ENCODE data around the gene MOV10. TPM values are rescaled to one million over a fixed set of nuclear protein-coding genes. Genes with fewer than 3 reads are reported as not detected.

MOV10 gene
- total RNA-seq, 1 donor = 38.7 TPM

DNA sequence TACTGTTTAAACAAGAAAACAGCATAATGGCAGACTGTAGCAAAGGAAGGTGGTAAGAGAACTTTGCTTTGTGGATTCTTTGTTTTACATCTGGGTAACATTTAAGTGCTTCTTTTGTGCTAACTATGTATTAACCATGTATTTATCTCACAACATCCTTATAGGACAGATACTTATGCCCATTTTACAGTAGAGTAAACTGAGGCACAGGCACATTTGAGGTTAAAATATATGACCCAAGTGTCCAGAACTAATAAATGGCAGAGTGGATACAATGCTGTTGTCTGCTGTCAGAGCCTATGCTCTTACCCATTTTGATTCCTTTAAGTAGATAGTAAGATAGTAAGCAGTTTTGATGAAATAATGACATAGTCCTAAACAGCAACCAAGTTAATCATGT, 47.6 kb upstream of the MOV10 start:
- H3K36me3 ChIP-seq (ENCODE audit: insufficient read depth, low read length) = peaks cover 15% of the 10 kb centered on the region
- H3K79me2 ChIP-seq (ENCODE audit: insufficient read depth, low read length) = peaks cover 98% of the 10 kb centered on the region
- H3K27ac ChIP-seq (ENCODE audit: low read depth, low read length) = no peak overlapping the region
- H2AFZ ChIP-seq (ENCODE audit: low read length) = no peak overlapping the region
- no peaks in the 10 kb centered on the region for H3K9me3 ChIP-seq (ENCODE audit: low read depth, low read length)
- no peak overlapping the region for H3K4me2 ChIP-seq (ENCODE audit: insufficient read depth, low read length)
- no peak overlapping the region for H3K4me3 ChIP-seq (ENCODE audit: insufficient read depth, low read length)
- H3K27me3 ChIP-seq (ENCODE audit: insufficient read depth, low read length) = no peaks in the 10 kb centered on the region
- H4K20me1 ChIP-seq (ENCODE audit: insufficient read depth, low read length) = peaks cover 59% of the 10 kb centered on the region
- H3K4me1 ChIP-seq (ENCODE audit: insufficient read depth, low read length) = peaks cover 20% of the 10 kb centered on the region
- no peak for DNase-seq (ENCODE audit: insufficient read length, low spot score, missing footprints)
- TF ChIP-seq, protein P1, sequence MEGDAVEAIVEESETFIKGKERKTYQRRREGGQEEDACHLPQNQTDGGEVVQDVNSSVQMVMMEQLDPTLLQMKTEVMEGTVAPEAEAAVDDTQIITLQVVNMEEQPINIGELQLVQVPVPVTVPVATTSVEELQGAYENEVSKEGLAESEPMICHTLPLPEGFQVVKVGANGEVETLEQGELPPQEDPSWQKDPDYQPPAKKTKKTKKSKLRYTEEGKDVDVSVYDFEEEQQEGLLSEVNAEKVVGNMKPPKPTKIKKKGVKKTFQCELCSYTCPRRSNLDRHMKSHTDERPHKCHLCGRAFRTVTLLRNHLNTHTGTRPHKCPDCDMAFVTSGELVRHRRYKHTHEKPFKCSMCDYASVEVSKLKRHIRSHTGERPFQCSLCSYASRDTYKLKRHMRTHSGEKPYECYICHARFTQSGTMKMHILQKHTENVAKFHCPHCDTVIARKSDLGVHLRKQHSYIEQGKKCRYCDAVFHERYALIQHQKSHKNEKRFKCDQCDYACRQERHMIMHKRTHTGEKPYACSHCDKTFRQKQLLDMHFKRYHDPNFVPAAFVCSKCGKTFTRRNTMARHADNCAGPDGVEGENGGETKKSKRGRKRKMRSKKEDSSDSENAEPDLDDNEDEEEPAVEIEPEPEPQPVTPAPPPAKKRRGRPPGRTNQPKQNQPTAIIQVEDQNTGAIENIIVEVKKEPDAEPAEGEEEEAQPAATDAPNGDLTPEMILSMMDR (IDR thresholded peaks at IDR 0.05; ENCODE audit: extremely low read depth, low read depth, low read length) = no peak

DNA sequence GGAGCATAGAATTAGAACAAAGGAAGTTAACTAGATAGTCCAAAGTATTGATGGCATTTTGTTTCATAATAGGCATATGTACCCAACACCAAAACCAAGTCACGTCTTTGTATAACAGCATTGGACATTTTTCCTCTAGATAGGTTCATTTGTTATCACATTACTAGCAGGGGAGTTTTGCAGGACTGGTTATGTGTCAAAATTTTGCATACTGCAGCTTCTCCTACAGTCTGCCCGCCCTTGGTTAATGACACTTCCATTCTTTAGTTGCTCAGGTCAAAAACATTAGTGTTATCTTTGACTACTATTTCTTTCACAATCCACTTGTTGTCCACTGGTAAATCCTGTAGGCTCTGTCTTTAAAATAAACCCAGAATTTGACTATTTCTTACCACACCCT, 45.9 kb upstream of the MOV10 start:
- TF ChIP-seq, protein P1 (IDR thresholded peaks at IDR 0.05; ENCODE audit: extremely low read depth, low read depth, low read length) = no peak

DNA sequence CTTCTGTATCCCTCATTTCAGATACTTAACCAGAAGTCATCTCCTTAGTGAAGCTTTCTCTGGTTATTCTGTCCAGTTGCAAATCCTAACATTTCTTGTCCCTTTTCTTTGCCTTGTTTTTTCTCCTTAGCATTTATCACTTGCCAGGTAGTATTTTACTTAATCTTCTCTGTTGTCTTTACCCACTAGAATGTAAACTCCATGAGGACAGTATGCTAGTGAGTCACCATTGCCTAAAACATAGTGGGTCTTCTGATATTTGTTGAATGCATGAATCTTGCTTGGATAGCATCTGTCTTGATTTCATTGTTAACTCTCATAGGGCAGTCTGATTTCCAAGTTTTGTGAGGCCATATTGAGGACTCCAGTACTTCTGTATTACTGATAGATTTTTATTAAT, 45.2 kb upstream of the MOV10 start:
- H3K79me2 ChIP-seq (ENCODE audit: insufficient read depth, low read length) = peaks cover 99% of the 10 kb centered on the region
- no peak overlapping the region for H3K27ac ChIP-seq (ENCODE audit: low read depth, low read length)
- H3K27me3 ChIP-seq (ENCODE audit: insufficient read depth, low read length) = no peaks in the 10 kb centered on the region
- peaks cover 77% of the 10 kb centered on the region for H4K20me1 ChIP-seq (ENCODE audit: insufficient read depth, low read length)
- peaks cover 14% of the 10 kb centered on the region for H3K4me1 ChIP-seq (ENCODE audit: insufficient read depth, low read length)
- peaks cover 15% of the 10 kb centered on the region for H3K36me3 ChIP-seq (ENCODE audit: insufficient read depth, low read length)
- H2AFZ ChIP-seq (ENCODE audit: low read length) = no peak overlapping the region
- DNase-seq (ENCODE audit: insufficient read length, low spot score, missing footprints) = no peak
- no peak overlapping the region for H3K4me3 ChIP-seq (ENCODE audit: insufficient read depth, low read length)
- no peak overlapping the region for H3K4me2 ChIP-seq (ENCODE audit: insufficient read depth, low read length)
- TF ChIP-seq, protein P1 (IDR thresholded peaks at IDR 0.05; ENCODE audit: extremely low read depth, low read depth, low read length) = no peak
- H3K9me3 ChIP-seq (ENCODE audit: low read depth, low read length) = no peaks in the 10 kb centered on the region

More for the DNA sequence above, 45.9 kb upstream of the MOV10 start:
- H3K27ac ChIP-seq (ENCODE audit: low read depth, low read length) = peak overlapping the region; percentile 10
- no peaks in the 10 kb centered on the region for H3K9me3 ChIP-seq (ENCODE audit: low read depth, low read length)
- H3K4me3 ChIP-seq (ENCODE audit: insufficient read depth, low read length) = no peak overlapping the region
- H2AFZ ChIP-seq (ENCODE audit: low read length) = no peak overlapping the region
- H4K20me1 ChIP-seq (ENCODE audit: insufficient read depth, low read length) = peaks cover 73% of the 10 kb centered on the region
- H3K79me2 ChIP-seq (ENCODE audit: insufficient read depth, low read length) = peaks cover 99% of the 10 kb centered on the region
- peaks cover 15% of the 10 kb centered on the region for H3K36me3 ChIP-seq (ENCODE audit: insufficient read depth, low read length)
- H3K27me3 ChIP-seq (ENCODE audit: insufficient read depth, low read length) = no peaks in the 10 kb centered on the region
- peaks cover 14% of the 10 kb centered on the region for H3K4me1 ChIP-seq (ENCODE audit: insufficient read depth, low read length)
- DNase-seq (ENCODE audit: insufficient read length, low spot score, missing footprints) = no peak
- no peak overlapping the region for H3K4me2 ChIP-seq (ENCODE audit: insufficient read depth, low read length)

DNA sequence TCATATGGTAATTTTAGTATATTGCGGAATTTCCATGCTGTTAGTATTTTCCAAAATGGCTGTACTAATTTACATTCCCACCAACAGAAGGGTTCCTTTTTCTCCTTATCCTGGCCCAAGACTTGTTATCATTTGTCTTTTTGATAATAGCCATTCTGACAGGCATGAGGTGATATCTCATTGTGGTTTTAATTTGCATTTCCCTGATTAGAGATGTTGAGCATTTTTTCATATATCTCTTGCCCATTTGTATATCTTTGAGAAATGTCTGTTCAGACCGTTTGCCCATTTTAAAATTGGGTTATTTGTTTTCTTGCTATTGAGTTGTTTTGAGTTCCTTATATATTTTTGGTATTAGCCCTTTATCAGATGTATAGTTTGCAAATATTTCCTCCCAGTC, 40.8 kb upstream of the MOV10 start:
- Histone ChIP-seq H3K27ac (ENCODE audit: low read depth, low read length) (no peak overlapping the region), H3K79me2 (ENCODE audit: insufficient read depth, low read length) (peaks cover 99% of the 10 kb centered on the region), H3K27me3 (ENCODE audit: insufficient read depth, low read length) (no peaks in the 10 kb centered on the region), H3K4me2 (ENCODE audit: insufficient read depth, low read length) (no peak overlapping the region), H3K4me3 (ENCODE audit: insufficient read depth, low read length) (no peak overlapping the region), H3K36me3 (ENCODE audit: insufficient read depth, low read length) (peaks cover 6% of the 10 kb centered on the region), H3K4me1 (ENCODE audit: insufficient read depth, low read length) (peaks cover 20% of the 10 kb centered on the region), H3K9me3 (ENCODE audit: low read depth, low read length) (no peaks in the 10 kb centered on the region), H4K20me1 (ENCODE audit: insufficient read depth, low read length) (peaks cover 62% of the 10 kb centered on the region), H2AFZ (ENCODE audit: low read length) (no peak overlapping the region)
- TF ChIP-seq, protein P1 (IDR thresholded peaks at IDR 0.05; ENCODE audit: extremely low read depth, low read depth, low read length) = no peak
- no peak for DNase-seq (ENCODE audit: insufficient read length, low spot score, missing footprints)
